Mucosa of descending colon (tissue), 3 donors: ENCODE results near the gene GKAP1. TPM values are rescaled to one million over a fixed set of nuclear protein-coding genes. Genes with fewer than 3 reads are reported as not detected.

Experiments used
- ATAC-seq: fragments of 200-7000 bp; cut with Tn5 transposase; one replicate; pipeline ENCODE4 v1.9.1; 2020; ENCODE audit warnings: mild to moderate bottlenecking, moderate library complexity
- DNase-seq, 3 donors: peaks; one replicate each; pipeline ENCODE4 v3.0.0-alpha.2; 2020
- H3K36me3 ChIP-seq: fragments of 200-600 bp; one replicate; pipeline ENCODE4 v1.8.0; 2021; ENCODE audit warnings: low read depth, mild to moderate bottlenecking
- H3K4me1 ChIP-seq: fragments of 200-600 bp; one replicate; pipeline ENCODE4 v1.8.0; 2021; ENCODE audit warnings: low read depth, mild to moderate bottlenecking
- H3K4me3 ChIP-seq: fragments of 200-600 bp; one replicate; pipeline ENCODE4 v1.8.0; 2021; ENCODE audit warnings: mild to moderate bottlenecking
- H3K9me3 ChIP-seq: fragments of 200-600 bp; one replicate; pipeline ENCODE4 v1.8.0; 2021; ENCODE audit warnings: mild to moderate bottlenecking
- CTCF ChIP-seq: fragments of 200-600 bp; IDR thresholded peaks from one replicate; pipeline ENCODE4 v1.8.0; 2022; ENCODE audit warnings: antibody characterized with exemption, mild to moderate bottlenecking
- intact Hi-C, 2 donors: fragments of 100-400 bp; cut with DNase I in 1 of 2; cut with micrococcal nuclease in 1 of 2; formaldehyde crosslinking; loops; one replicate each; pipeline versions ENCODE4 v1.11.0 to v1.11.1; 2022; cut with DNase I, micrococcal nuclease
- total RNA-seq, 3 donors: library from RNA; stranded (reverse); fragmentation: NEBNext Ultra II Directional in 2 of 3; extraction: Animal tissue kit (Norgen Biotek cat#: 25700) in 2 of 3; gene quantifications; one replicate each; pipeline versions ENCODE4 v1.2.1 to v1.2.4, GENCODE V29; 2021 to 2023
- donor health status: DM: no; HTN: no; CAD: no; lungs with moderate emphysema.
- donor health status: DM: no; HTN: no; CAD: no.
- donor health status: DM: no; HTN: yes; CAD: no.

GKAP1 gene
- total RNA-seq, 3 donors from 2014 or later: 3.7 to 17.9 (median 3.9) TPM

DNA sequence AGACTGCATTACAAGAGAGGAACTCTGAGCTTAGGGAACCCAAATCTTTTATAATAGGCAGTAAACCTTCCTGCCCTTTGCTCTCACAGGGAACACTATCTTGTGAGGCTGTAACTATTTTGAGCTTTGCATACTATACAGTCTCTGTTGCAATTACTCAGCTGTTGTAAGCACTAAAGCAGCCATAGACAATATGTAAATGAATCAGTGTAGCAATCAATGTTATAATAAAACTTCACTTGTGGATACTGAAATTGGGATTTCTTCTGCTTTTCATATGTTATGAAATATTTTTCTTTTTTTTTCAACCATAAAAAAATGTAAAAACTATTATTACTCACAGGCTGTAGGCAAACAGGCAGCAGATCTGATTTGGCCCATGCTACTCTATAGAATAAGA, 93.1 kb downstream of the GKAP1 start:
- no peak for ATAC-seq
- TF ChIP-seq CTCF: no peak
- intact Hi-C loops: no loop called here
- Histone ChIP-seq H3K36me3 (no peaks in the 10 kb centered on the region), H3K4me1 (no peaks in the 10 kb centered on the region), H3K9me3 (peaks cover 12% of the 10 kb centered on the region), H3K4me3 (no peak overlapping the region)
- DNase-seq: no peak

- TF ChIP-seq CTCF: no peak
- ATAC-seq (no peak), DNase-seq (no peak)
- H3K4me1 ChIP-seq: no peaks in the 10 kb centered on the region
- peaks cover 12% of the 10 kb centered on the region for H3K9me3 ChIP-seq
- no peaks in the 10 kb centered on the region for H3K36me3 ChIP-seq
- intact Hi-C loops: no loop called here
- H3K4me3 ChIP-seq: no peak overlapping the region
Observed at GRCh38 chr9:83722726-83723495, 94.7 kb downstream of the GKAP1 start.

DNA sequence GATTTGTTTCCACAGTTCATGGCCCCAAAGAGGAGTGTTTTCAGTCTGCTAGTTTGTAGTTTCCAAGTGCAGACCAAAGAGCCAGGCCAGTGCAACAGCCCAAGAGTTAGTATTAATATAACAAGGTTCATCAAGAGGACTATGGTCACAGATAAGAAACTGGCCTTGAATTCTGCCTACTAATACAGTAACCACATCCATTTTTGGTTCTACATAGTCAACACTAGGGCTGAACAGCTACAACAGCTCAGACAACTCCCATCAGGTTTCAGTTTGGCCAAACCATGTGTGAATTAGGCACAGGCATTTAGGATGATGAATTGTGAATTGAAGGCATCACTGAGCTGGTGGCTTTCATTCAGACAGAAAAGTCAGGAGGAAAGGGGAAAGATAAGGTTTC, 96.1 kb downstream of the GKAP1 start:
- intact Hi-C loops: no loop called here
- ATAC-seq (no peak), DNase-seq (no peak)
- no peak for TF ChIP-seq CTCF
- peaks cover 12% of the 10 kb centered on the region for H3K9me3 ChIP-seq
- H3K4me3 ChIP-seq: no peak overlapping the region
- H3K36me3 ChIP-seq: no peaks in the 10 kb centered on the region
- no peaks in the 10 kb centered on the region for H3K4me1 ChIP-seq

DNA sequence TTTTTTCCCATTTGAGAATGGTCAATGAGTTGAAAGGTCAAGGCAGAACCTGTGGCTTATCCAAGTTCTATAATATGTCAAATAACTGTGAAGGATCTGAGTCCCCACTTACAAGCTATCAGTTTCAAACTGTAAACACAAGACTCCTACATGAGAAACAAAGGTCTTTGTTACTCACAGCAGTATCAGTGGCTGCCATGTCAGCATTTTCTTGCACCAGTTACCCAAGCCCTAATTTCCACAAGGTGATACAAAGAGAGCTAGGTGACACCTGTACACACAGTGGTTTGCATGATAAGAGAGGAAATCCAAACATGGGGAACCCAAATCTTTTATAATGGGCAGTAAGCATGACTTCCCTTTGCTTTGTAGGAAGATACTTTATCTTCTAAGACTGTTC, 101.8 kb downstream of the GKAP1 start:
- DNase-seq (no peak), ATAC-seq (no peak)
- Histone ChIP-seq H3K36me3 (no peaks in the 10 kb centered on the region), H3K4me3 (no peak overlapping the region), H3K4me1 (no peaks in the 10 kb centered on the region), H3K9me3 (no peaks in the 10 kb centered on the region)
- intact Hi-C loops: no loop called here
- no peak for TF ChIP-seq CTCF

DNA sequence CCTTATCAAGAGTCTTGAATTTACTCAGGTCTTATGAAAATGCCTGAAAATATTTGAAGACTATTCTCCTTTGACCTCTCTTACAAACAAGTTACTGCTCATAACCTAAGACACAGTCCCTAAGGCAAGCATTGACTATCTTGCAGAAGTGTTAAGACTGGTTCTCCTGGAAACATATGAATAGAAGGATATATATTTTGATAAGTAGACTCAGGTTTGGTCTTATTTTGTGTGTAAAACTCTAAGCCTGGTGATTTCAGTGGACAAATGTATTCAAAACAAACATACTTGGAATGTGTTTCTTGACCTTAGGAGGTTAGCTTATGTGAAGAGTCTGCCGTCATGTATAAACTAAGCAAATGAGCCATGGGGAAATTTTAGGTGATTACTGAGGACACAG, 102.3 kb downstream of the GKAP1 start:
- ATAC-seq (no peak), DNase-seq (no peak)
- Histone ChIP-seq H3K9me3 (no peaks in the 10 kb centered on the region), H3K4me1 (no peaks in the 10 kb centered on the region), H3K4me3 (no peak overlapping the region), H3K36me3 (no peaks in the 10 kb centered on the region)
- no peak for TF ChIP-seq CTCF
- intact Hi-C loops: no loop called here
